GM21423 (cell line): Measurements from ENCODE around the gene GAL3ST1.
"Not testable (repeated sequence)": the region's sequence is repeated elsewhere in the genome, so short reads cannot be mapped to it uniquely, and the experiment has no call there.

ENCODE experiments used
- ATAC-seq: cut with Tn5 transposase; IDR thresholded peaks from one replicate; pipeline ENCODE4 v1.9.1; 2021; ENCODE audit warnings: mild to moderate bottlenecking, moderate library complexity; ENCODE audit not compliant: unreplicated experiment

The GAL3ST1 gene

DNA sequence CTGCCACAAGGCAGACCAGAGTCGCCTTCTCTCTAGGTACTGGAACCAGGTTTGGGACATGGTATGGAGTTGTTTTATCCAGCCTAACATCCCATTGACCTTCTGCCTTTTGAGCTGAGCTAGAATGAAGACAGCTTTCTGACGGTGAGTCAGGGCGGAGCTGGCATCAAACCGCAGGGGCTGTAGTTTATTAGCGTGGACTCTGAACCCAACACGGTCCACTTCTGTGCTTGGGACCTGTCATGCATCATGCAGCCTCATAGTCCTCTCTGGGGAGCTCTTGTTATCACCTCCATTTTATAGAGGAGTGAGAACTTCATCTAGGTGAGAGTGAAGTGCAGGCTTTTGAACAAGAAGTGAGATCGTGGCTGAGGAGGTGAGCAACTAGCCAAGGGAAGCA is 8.3 kb downstream of the GAL3ST1 start:
- no peak for ATAC-seq

DNA sequence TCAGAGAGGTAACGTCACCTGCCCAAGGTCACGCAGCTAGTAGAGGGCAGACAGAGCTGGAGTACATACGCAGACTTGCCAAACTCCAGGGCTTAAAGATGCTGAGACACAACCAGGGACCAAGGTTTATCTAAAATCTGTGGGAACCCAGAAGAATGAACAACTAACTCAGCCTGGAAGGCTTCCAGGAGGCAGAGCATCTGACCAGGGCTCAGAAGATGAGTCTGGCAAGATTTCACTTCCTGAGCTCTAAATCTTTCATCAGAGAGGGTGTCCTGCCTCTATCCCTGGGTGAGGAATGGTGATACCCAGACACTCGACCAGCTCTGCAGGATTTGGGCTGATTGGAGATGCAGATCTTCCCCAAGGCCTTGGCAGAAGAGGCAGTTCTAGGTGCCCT is 9.1 kb downstream of the GAL3ST1 start:
- no peak for ATAC-seq

DNA sequence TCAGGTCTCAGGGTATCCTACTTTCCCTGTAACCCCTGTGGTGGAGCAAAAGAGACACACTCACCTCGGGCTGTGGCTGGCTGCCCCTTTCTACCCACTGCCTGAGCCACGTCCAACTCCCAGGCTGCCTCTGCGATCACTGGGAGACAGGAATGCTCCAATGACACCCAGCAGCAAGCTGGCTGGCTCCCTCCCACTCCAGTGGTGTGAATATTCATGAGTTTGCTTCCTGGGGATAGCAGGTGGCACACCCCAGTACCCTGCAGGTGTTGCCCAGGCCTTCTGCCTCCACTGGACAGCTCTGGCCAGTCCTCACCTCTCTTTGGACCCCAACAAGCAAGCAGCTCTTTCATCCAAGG is 9.7 kb downstream of the GAL3ST1 start:
- no peak for ATAC-seq

GRCh38 chr22:30564045-30564760 is 10.3 kb downstream of the GAL3ST1 start:
- ATAC-seq = no peak

GRCh38 chr22:30562366-30562765 is 12.1 kb downstream of the GAL3ST1 start:
- no peak for ATAC-seq

DNA sequence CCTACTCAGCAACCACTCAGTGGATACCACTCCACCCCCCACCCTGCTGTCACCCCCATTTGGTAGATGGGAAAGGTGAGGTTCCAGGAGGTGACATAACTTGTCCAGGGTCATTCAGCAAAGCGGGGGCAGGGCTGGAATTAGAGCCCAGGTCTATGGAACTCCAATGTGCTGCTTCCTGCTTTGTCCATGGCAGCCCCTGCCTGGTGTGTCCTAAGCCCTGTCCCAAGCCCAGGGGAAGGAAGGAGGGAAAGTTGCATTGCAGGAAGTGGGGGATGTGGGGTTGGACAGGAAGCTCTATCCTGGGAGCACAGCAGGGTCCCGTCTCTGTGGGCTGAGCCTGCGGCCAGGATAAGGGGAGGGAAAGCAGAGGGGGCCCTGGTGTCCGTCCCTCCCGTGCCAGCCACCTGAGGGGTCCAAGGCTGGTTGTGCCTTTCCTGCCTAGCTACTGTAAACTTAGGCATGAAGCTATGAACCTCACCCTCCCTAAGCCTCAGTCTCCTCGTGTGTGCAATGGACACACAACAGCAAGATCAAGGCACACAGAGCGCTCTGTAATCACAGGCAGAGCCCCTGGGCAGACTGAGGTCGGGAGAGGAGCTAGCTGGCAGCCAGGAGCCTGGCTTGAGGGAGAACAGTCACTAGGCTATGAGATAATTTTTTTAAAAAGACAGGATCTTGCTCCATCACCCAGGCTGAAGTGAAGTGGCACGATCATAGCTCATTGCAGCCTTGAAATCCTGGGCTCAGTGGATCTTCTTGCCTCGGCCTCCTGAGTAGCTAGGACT is 12.9 kb downstream of the GAL3ST1 start:
- ATAC-seq = no peak

DNA sequence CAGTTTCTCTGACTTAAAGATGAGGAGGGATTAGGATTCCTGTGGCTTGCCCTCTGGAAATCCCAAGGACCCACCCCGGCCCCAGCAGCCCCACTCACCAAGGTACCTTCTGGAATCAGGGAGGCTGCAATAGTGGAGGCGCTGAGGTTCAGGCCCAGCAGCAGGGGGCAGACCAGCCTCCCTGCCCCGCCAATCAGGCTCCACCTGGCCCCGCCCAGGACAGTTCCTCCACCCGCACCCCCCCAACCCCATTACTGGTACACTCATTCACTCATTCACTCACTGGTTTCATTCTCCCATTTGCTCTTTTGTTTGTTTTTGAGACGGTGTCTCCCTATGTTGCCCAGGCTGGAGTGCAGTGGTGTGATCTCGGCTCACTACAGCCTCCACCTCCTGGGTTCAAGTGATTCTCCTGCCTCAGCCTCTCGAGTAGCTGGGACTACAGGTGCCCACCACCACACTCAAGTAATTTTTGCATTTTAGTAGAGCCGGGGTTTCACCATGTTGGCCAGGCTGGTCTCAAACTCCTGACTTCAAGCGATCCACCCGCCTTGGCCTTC is 13.7 kb downstream of the GAL3ST1 start:
- ATAC-seq = not testable (repeated sequence)

- ATAC-seq = no peak
Observed at GRCh38 chr22:30559889-30560288, 14.6 kb downstream of the GAL3ST1 start.

GRCh38 chr22:30557243-30557642 is 17.2 kb downstream of the GAL3ST1 start:
- ATAC-seq = no peak

- no peak for ATAC-seq
Observed at GRCh38 chr22:30556388-30556787, 18.1 kb downstream of the GAL3ST1 start.

DNA sequence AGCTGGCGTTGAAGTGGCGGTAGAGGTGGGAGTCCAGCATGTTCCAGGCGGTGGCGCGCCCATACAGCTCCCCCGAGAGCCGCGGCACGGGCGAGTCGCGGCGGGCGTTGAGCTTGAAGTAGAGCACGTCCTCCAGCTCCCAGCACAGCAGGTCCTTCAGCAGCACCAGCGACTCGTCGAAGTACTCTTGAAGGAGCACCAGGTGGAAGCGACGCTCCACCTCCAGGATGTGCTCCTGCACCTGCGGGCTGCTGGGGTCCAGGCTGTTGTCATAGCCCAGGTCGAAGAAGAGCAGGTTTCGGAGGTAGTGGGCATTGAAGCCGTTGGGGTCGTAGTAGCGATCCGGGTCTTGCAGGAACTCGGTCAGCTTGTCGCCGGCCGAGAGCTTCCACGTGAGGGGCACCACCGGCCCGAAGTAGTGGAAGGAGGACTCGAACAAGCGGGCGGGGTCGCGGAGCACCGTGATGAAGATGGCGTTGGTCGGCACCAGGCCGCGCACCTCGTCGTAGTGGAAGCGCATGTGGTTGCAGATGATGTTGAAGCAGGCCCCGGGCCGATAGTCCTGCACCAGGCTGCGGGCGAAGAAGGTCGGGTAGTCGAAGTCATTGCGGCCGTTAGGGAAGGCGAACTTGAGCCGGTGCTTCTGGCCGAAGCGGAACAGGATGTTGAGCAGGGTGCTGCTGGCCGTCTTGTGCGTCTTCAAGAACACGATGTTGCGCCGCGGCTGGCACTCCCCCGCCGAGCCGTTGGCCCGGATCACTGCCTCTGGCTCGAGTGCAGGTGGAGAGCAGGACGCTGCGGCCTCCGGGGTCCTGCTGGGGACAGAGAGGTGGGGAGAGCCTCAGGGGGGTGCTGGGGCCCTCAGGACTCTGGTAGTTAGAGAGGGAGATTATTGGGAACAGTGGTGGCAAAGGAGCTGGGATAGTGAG is 18.9 kb downstream of the GAL3ST1 start:
- ATAC-seq = no peak

DNA sequence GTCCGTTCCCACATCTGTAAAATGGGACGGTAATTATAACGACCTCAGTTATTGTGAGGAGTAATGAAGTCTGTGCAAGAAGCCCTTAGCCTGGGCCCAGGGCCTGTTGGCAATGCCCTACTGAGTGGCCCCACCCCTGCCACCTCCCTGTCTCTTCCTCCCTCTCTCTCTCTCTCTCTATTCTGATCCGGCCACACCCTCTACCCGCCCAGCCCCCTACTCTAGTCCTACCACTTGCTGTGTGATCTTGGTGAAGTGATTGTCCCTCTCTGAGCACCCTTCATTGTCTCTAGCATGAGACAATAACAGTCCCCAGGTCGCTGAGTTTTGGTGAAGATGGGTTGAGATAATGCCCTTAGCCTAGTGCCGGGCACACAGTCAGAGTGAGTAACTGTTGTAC is 20.5 kb downstream of the GAL3ST1 start:
- no peak for ATAC-seq

GRCh38 chr22:30552719-30553118 is 21.7 kb downstream of the GAL3ST1 start:
- ATAC-seq = no peak

- not testable (repeated sequence) for ATAC-seq
Observed at GRCh38 chr22:30551813-30552212, 22.7 kb downstream of the GAL3ST1 start.

DNA sequence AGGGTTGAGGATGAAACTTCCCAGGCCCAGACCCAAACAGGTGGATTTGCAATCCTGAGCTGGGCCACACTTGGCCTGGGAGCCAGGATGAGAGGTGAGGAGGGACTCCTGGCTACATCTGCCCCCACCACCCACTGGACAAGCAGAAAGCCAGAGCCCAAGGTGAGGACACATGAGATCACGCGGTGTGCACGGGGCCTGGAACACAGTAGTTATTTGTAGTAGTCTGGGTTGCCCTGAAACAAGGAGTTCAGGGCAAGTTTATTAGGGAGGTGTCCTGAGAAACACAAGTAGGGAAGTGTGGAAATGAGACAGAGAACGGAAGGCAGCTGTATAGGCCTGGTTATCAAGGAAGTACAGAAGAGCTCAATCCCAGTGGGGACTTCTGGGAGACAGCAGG is 27.3 kb downstream of the GAL3ST1 start:
- ATAC-seq = no peak

GRCh38 chr22:30546616-30547015 is 27.8 kb downstream of the GAL3ST1 start, which contains the start of gene SEC14L6:
Gene SEC14L6, minus strand, starts transcription at chr22:30546741. Its CDS starts 59 bp downstream, at chr22:30546682.
- ATAC-seq = no peak

GRCh38 chr22:30542811-30543188 is 31.7 kb downstream of the GAL3ST1 start:
- no peak for ATAC-seq

DNA sequence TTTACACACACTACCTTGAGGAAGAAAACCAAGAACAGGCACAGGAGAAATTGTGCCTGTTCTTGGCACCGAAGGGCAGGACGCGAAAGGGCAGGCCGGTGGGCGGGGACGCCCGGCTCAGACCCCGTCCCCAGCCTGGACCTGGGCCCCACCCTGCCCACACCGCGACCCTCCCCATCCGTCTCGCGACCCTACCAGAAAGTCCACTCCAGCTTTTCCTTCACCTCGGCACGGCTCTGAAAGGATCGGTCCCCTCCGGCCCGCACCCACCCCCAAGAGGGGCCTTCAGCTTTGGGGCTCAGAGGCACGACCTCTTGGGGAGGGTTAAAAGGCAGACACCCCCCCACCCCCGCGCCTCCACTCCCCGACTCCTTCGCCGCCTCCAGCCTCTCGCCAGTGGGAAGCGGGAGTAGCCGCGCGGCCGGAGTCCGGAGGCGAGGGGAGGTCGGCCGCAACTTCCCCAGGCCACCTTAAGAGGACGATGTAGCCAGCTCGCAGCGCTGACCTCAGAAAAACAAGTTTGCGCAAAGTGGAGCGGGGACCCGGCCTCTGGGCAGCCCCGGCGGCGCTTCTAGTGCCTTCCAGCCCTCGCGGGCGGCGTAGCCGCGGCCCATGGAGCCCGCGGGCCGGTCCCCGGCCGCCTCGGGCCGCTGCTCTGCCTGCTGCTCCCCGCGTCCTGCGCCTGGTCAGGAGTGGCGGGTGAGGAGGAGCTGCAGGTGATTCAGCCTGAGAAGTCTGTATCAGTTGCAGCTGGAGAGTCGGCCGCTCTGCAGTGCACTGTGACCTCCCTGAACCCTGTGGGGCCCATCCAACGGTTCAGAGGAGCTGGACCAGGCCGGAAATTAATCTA is 32.3 kb downstream of the GAL3ST1 start:
- ATAC-seq = no peak

GRCh38 chr22:30541511-30541910 is 33.0 kb downstream of the GAL3ST1 start:
- ATAC-seq = not testable (repeated sequence)

- ATAC-seq = no peak
Observed at GRCh38 chr22:30539368-30539767, 35.1 kb downstream of the GAL3ST1 start.
